ENCODE measurements around the gene FAM81A.
"Not testable (repeated sequence)": the region's sequence is repeated elsewhere in the genome, so short reads cannot be mapped to it uniquely, and the experiment has no call there.

Gene FAM81A

GRCh38 chr15:59428898-59429297 is 9.1 kb upstream of the FAM81A start:
- DNase-seq, result not testable (repeated sequence)

DNA sequence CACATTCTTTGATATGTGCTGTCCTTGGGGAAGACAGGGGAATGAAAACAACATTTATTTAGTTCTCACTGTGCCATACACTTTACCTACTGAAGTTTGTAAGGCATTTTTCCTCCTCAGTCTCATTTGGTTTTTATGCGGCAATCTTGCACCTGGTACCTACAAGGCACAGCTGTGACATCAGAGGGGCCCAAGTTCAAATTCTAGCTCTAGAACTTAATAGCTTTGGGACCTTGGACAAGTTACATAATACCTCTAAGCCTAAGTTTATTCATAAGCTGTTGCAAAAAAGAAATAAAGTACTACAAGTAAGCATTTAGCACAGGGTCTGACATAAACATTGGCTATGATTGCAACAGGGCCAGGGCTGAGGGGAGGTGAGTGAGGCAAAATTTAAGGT is 5.6 kb upstream of the FAM81A start:
- no peak for DNase-seq

GRCh38 chr15:59434481-59434880 is 3.5 kb upstream of the FAM81A start:
- no peak for DNase-seq

GRCh38 chr15:59436774-59437141 is 1.2 kb upstream of the FAM81A start:
- no peak for DNase-seq

DNA sequence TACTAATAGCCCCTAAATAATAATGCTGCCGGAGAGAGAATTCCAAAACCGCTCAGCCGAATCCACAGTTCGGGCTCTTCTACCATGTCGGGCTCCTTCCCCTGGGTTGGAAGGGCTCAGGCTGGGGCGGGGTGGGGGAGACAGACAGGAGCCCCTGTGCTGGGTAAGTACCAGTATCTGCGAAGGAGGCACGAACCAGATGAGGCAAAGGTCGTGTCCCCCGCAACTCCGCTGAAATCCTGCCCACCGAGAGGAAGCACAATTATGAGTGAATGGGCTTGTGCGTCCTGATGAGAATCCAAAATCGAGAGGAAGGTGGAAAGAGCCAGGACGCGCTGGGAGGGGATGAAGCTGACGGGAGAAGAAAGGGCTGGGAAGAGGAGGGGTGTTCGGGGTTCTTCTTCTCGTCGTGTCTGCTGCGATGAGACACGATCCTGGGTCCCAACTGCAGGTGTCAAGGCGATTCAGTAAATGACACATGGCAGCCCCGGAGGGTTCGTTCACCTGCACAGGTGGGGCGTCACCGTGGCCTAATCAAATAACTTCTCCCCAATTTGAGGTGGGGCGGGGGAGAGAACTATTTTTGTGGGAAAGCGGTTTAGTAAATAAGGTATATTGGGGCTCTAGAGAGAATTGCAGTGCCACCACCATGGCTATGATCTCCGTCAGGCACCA is 707 bp upstream of the FAM81A start:
- DNase-seq, result no peak

GRCh38 chr15:59438625-59439290 is 772 bp downstream of the FAM81A start:
- no peak for DNase-seq

DNA sequence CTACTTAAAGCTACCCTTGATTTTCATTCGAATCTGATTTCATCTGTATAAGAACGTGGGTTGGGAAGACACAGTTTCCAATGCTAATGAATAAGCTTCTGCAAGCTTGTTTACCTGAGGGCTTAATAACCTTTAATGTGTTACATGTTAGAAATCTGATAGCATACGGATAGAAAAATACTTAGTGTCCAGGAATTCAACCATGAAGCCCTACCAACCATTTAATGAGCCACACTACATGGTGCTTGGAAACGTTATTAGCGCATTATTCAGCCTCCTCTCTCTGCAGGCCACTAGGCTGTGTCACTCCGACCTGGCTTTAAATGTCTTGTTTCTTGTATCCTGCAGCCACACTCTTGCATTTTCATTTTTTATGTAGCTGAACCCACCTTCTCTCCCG is 1.6 kb downstream of the FAM81A start:
- no peak for DNase-seq

- DNase-seq, result no peak
Measured at GRCh38 chr15:59443341-59444072, 5.5 kb downstream of the FAM81A start.

- DNase-seq, result no peak
Measured at GRCh38 chr15:59444081-59444835, 6.3 kb downstream of the FAM81A start.

GRCh38 chr15:59444980-59445545 is 7.1 kb downstream of the FAM81A start:
- DNase-seq, result no peak

GRCh38 chr15:59446232-59446957 is 8.4 kb downstream of the FAM81A start:
- no peak for DNase-seq

- DNase-seq, result no peak
Measured at GRCh38 chr15:59447367-59447766, 9.4 kb downstream of the FAM81A start.

GRCh38 chr15:59448871-59449270 is 10.9 kb downstream of the FAM81A start:
- no peak for DNase-seq

- DNase-seq, result no peak
Measured at GRCh38 chr15:59453474-59454215, 15.7 kb downstream of the FAM81A start.

DNA sequence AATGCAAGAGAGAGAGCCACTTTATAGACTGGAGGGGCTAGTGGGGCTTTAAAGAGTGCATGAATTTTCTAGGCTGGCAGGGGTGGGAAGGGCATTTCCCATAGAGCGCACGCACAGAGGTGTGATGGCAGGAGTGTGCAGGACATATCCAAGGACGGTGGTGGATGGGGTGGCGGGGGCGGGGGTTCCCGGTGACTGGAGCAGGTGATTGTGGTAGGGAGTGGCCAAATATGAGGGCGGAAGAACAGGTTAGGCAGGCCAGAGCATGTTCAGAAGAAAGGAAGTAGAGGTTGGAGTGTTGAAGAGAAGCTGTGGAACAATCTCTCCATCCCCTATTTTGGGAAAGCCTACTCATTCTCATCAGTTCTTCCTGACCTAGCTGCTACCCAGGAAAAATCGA is 18.1 kb downstream of the FAM81A start:
- DNase-seq, result no peak

GRCh38 chr15:59457103-59457502 is 19.1 kb downstream of the FAM81A start:
- DNase-seq, result no peak

- DNase-seq, result no peak
Measured at GRCh38 chr15:59461521-59461920, 23.5 kb downstream of the FAM81A start.

- DNase-seq, result no peak
Measured at GRCh38 chr15:59473226-59473625, 35.2 kb downstream of the FAM81A start.

DNA sequence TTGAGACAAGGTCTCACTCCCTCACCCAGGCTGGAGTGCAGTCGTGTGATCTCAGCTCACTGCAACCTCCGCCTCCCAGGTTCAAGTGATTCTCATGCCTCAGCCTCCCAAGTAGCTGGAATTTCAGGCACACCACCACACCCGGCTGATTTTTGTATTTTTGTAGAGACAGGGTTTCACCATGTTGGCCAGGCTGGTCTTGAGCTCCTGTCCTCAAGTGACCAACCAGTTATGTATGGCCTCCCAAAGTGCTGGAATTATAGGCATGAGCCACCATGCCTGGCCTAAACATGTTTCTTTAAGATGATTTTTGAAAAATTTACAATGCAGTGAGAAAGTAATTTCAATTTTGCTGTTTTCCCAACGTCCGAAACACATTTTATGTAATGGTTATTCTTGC is 37.2 kb downstream of the FAM81A start:
- DNase-seq, result not testable (repeated sequence)

DNA sequence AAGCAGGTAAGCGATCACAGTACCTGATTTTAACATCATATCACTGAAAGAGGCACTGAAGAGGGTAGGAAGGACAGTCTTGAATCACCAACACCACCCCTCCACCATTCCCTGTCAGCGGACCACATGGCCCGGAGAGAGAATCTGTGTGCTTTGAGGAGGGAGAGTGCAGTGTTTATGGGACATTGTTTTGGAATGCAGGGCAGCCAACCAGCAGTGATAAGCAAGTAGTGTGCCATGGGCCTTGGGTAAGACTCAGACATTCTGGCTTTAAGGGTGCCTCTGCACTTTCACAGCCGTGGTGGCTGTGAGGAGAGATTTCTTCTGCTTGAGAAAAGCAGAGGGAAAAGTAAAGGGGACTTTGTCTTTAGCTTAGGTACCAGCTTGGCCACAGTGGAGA is 46.4 kb downstream of the FAM81A start:
- no peak for DNase-seq

DNA sequence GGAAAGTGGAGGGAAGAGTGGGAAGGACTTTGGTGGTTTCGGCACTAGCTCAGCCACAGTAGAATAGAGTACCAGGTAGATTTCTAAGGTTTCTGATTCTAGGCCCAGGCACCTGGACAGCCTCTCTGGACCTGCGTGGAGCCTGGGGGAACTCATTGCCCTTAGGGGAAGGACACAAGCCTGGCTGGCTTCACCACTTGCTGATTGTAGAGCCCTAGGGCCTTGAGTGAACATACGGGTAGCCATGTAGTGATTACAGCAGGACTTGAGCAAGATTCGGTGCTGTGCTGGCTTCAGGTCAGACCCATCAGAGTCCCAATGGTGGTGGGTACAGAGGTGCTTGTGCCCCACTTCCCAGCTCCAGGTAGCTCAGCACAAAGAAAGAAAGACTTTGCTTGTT is 47.0 kb downstream of the FAM81A start:
- DNase-seq, result no peak

GRCh38 chr15:59489485-59489884 is 51.5 kb downstream of the FAM81A start:
- not testable (repeated sequence) for DNase-seq

All from activated effector memory CD4-positive, alpha-beta T cell treated with anti-CD3 and anti-CD28 coated beads, Interleukin-2, amount 50 U/mL, for 16 hours (primary cell).